A673 (cell line): ENCODE data around the gene MYO7B. TPM values are rescaled to one million over a fixed set of nuclear protein-coding genes. Genes with fewer than 3 reads are reported as not detected.

Experiments
- BruUV-seq: library from RNA; stranded (reverse); fragments of 400-500 nt; replicated peaks from 2 replicates; lab custom pipeline; 2021; lab: Mats Ljungman, UMichigan
- CTCF ChIA-PET: fragments of 300-600 bp; sonication (Branson Sonifier 250); formaldehyde crosslinking; loops from one replicate; lab custom pipeline; 2022; ENCODE audit warnings: antibody characterized with exemption; lab: Charles Lee
- POLR2A ChIA-PET: fragments of 300-600 bp; sonication (Branson Sonifier 250); formaldehyde crosslinking; loops from one replicate; lab custom pipeline; 2022; ENCODE audit warnings: antibody characterized with exemption; ENCODE audit not compliant: low non-redundant PET; lab: Charles Lee
- DNase-seq: peaks from one replicate; pipeline ENCODE4 v3.0.0-alpha.2; 2015; ENCODE audit warnings: low spot score
- H3K27ac ChIP-seq: fragments of 200-600 bp; sonication (generic); 2 replicates; pipeline ENCODE4 v1.5.1; 2016; ENCODE audit warnings: mixed run types, low read depth, mild to moderate bottlenecking, mixed read lengths, antibody characterized with exemption, low read length; ENCODE audit not compliant: poor library complexity, severe bottlenecking
- H3K27me3 ChIP-seq: fragments of 200-600 bp; sonication (generic); replicated peaks from 2 replicates; pipeline ENCODE4 v1.6.1; 2017; ENCODE audit warnings: mixed run types, low read depth, mild to moderate bottlenecking, mixed read lengths, antibody characterized with exemption, low read length; ENCODE audit not compliant: insufficient read depth, poor library complexity
- H3K36me3 ChIP-seq: fragments of 200-600 bp; sonication (generic); 2 replicates; pipeline ENCODE4 v1.6.1; 2016; ENCODE audit warnings: mixed run types, mild to moderate bottlenecking, mixed read lengths, antibody characterized with exemption, low read length; ENCODE audit not compliant: insufficient read depth, poor library complexity, severe bottlenecking
- H3K4me1 ChIP-seq: fragments of 200-600 bp; sonication (generic); 2 replicates; pipeline ENCODE4 v1.6.1; 2017; ENCODE audit warnings: mixed run types, mild to moderate bottlenecking, mixed read lengths, antibody characterized with exemption, low read length; ENCODE audit not compliant: insufficient read depth, poor library complexity, severe bottlenecking
- H3K4me3 ChIP-seq: fragments of 200-600 bp; sonication (generic); 2 replicates; pipeline ENCODE4 v1.5.1; 2016; ENCODE audit warnings: low read depth, mixed run types, mild to moderate bottlenecking, mixed read lengths, low read length; ENCODE audit not compliant: poor library complexity, severe bottlenecking
- H3K9me3 ChIP-seq: fragments of 200-600 bp; sonication (generic); 2 replicates; pipeline ENCODE4 v1.6.1; 2016; ENCODE audit warnings: mixed run types, low read depth, mild to moderate bottlenecking, mixed read lengths, antibody characterized with exemption, low read length; ENCODE audit not compliant: poor library complexity, severe bottlenecking
- CTCF ChIP-seq: fragments of 300-800, 200-600 bp; sonication (generic); conservative IDR thresholded peaks from 2 replicates; pipeline ENCODE4 v1.5.1; 2017; ENCODE audit warnings: low read depth, mild to moderate bottlenecking, antibody characterized with exemption, low read length, moderate library complexity, mixed read lengths
- EZH2 ChIP-seq: fragments of 200-600 bp; sonication (generic); IDR thresholded peaks from 2 replicates; pipeline ENCODE4 v1.6.1; 2017; ENCODE audit warnings: borderline replicate concordance, low read depth, mild to moderate bottlenecking, mixed read lengths, antibody characterized with exemption, low read length; ENCODE audit not compliant: poor library complexity, severe bottlenecking
- intact Hi-C: fragments of 100-400 bp; cut with micrococcal nuclease; formaldehyde crosslinking; loops from one replicate; pipeline ENCODE4 v1.10.0; 2022; ENCODE audit not compliant: unreplicated experiment
- total RNA-seq: library from RNA; stranded (reverse); gene quantifications from 2 replicates; pipeline ENCODE4 v1.2.3, GENCODE V29; 2021

MYO7B gene
- total RNA-seq, 1 experiment from 2014 or later: 0.24 TPM

GRCh38 chr2:127641133-127641532 is 105.7 kb downstream of the MYO7B start:
- peaks cover 15% of the 10 kb centered on the region for H3K4me1 ChIP-seq
- no peaks in the 10 kb centered on the region for H3K27me3 ChIP-seq
- TF ChIP-seq EZH2 (no peak), CTCF (no peak)
- no peaks in the 10 kb centered on the region for H3K36me3 ChIP-seq
- intact Hi-C loops: no loop called here
- no peak overlapping the region for H3K4me3 ChIP-seq
- ChIA-PET CTCF (no interaction called here), POLR2A (no interaction called here)
- no TSS peak for BruUV-seq
- DNase-seq: no peak
- no peaks in the 10 kb centered on the region for H3K9me3 ChIP-seq
- H3K27ac ChIP-seq: no peak overlapping the region

- BruUV-seq: no TSS peak
- ChIA-PET POLR2A (no interaction called here), CTCF (no interaction called here)
- intact Hi-C loops: no loop called here
- Histone ChIP-seq H3K4me1 (peaks cover 13% of the 10 kb centered on the region), H3K9me3 (no peaks in the 10 kb centered on the region), H3K27me3 (no peaks in the 10 kb centered on the region), H3K4me3 (no peak overlapping the region), H3K36me3 (no peaks in the 10 kb centered on the region), H3K27ac (no peak overlapping the region)
- DNase-seq: no peak
- TF ChIP-seq EZH2 (no peak), CTCF (no peak)
Observed at GRCh38 chr2:127641846-127642507, 106.5 kb downstream of the MYO7B start.

GRCh38 chr2:127642706-127643438 is 107.4 kb downstream of the MYO7B start:
- intact Hi-C loops: no loop called here
- ChIA-PET CTCF (no interaction called here), POLR2A (no interaction called here)
- Histone ChIP-seq H3K4me1 (peaks cover 5% of the 10 kb centered on the region), H3K4me3 (no peak overlapping the region), H3K27ac (no peak overlapping the region), H3K36me3 (no peaks in the 10 kb centered on the region), H3K9me3 (no peaks in the 10 kb centered on the region), H3K27me3 (no peaks in the 10 kb centered on the region)
- TF ChIP-seq EZH2: no peak
- TF ChIP-seq CTCF: no peak
- no TSS peak for BruUV-seq
- no peak for DNase-seq
